Esophagus muscularis mucosa (tissue), 4 donors: ENCODE results near the gene PMF1.

Experiments
- EP300 ChIP-seq: sonication (generic); formaldehyde crosslinking; IDR thresholded peaks from one replicate; pipeline ENCODE4 v1.6.1; 2017; ENCODE audit warnings: antibody characterized with exemption
- POLR2A ChIP-seq: fragments of 450-650 bp; IDR thresholded peaks from one replicate; pipeline ENCODE4 v1.6.1; 2017; ENCODE audit warnings: antibody characterized with exemption, moderate library complexity, mild to moderate bottlenecking, low read depth
- POLR2AphosphoS5 ChIP-seq, 2 donors: sonication (generic); formaldehyde crosslinking; IDR thresholded peaks; one replicate each; pipeline ENCODE4 v1.6.1; 2017; ENCODE audit warnings: antibody characterized with exemption in 2 of 2
- TF ChIP-seq, protein P1 (sequence below), 3 experiments: fragments of 200-600 bp in 2 of 3; fragments of 450-650 bp in 1 of 3; sonication (generic) in 2 of 3; IDR thresholded peaks; one replicate each; pipeline ENCODE4 v1.5.1; 2017 to 2019; ENCODE audit warnings: antibody characterized with exemption in 3 of 3, mild to moderate bottlenecking in 2 of 3, moderate library complexity in 1 of 3

DNA sequence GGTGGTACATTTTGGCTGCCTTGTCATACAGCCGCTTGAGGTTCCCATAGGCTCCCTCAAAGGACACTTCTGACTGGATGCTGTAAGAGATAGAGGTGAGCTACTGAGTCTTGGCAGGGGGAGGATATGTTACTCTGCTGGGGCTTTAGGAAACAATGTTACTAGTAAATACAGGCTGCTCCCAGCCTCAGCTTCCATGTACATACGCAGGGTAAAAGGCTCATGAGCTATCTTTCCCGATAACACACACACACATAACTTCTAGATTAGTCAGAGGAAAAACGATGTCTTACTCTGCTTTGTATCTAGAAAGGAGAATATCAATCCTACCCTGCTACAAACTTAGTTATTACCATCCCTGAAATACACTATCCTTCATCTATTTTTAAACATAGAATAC is 55.5 kb downstream of the PMF1 start:
- TF ChIP-seq POLR2A, result no peak
- TF ChIP-seq, protein P1, sequence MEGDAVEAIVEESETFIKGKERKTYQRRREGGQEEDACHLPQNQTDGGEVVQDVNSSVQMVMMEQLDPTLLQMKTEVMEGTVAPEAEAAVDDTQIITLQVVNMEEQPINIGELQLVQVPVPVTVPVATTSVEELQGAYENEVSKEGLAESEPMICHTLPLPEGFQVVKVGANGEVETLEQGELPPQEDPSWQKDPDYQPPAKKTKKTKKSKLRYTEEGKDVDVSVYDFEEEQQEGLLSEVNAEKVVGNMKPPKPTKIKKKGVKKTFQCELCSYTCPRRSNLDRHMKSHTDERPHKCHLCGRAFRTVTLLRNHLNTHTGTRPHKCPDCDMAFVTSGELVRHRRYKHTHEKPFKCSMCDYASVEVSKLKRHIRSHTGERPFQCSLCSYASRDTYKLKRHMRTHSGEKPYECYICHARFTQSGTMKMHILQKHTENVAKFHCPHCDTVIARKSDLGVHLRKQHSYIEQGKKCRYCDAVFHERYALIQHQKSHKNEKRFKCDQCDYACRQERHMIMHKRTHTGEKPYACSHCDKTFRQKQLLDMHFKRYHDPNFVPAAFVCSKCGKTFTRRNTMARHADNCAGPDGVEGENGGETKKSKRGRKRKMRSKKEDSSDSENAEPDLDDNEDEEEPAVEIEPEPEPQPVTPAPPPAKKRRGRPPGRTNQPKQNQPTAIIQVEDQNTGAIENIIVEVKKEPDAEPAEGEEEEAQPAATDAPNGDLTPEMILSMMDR (IDR thresholded peaks at IDR 0.05), result no peak
- no peak for TF ChIP-seq POLR2AphosphoS5 (IDR thresholded peaks at IDR 0.05)
- TF ChIP-seq EP300, result no peak
